HepG2 (cell line): ENCODE results near the gene GIPC3. TPM values are rescaled to one million over a fixed set of nuclear protein-coding genes. Genes with fewer than 3 reads are reported as not detected.

ENCODE experiments used
- ATAC-seq: fragments of 200-7000 bp; cut with Tn5 transposase; 3 replicates; pipeline ENCODE4 v1.9.1; 2020; ENCODE audit warnings: mild to moderate bottlenecking, moderate library complexity
- BruUV-seq: library from RNA; stranded (reverse); fragments of 400-500 nt; replicated peaks from 2 replicates; lab custom pipeline; 2021; lab: Mats Ljungman, UMichigan
- CTCF ChIA-PET: fragments of 300-600 bp; formaldehyde crosslinking; extraction: SDS; loops from one replicate; lab custom pipeline; 2021; ENCODE audit warnings: low total read pairs, inconsistent platforms, low intra/inter-chr PET ratio; lab: Yijun Ruan, JAX
- POLR2A ChIA-PET: fragments of 350-600 bp; sonication (Branson Sonifier 250); formaldehyde crosslinking; loops from one replicate; lab custom pipeline; 2020; ENCODE audit warnings: antibody characterized with exemption, inconsistent platforms; lab: Yijun Ruan, JAX
- DNase-seq: peaks from one replicate; pipeline ENCODE4 v3.0.0-alpha.2; 2015; ENCODE audit warnings: low spot score
- FAIRE-seq: peaks from 3 replicates; lab custom pipeline; 2011; peaks lifted over from hg19 to GRCh38; lab: Jason Lieb, UNC
- H2AFZ ChIP-seq: one replicate; pipeline ENCODE4 v1.6.1; 2011; ENCODE audit warnings: low read length, inconsistent platforms
- H3K27ac ChIP-seq: fragments of 300-600 bp; 3 replicates; pipeline ENCODE4 v1.8.0; 2011; ENCODE audit warnings: mixed run types, mild to moderate bottlenecking, mixed read lengths, low read length, inconsistent platforms; ENCODE audit not compliant: insufficient read depth; ENCODE audit errors: extremely low read length
- H3K27me3 ChIP-seq, 2 experiments: fragments of 200-600 bp in 1 of 2; 2 replicates in 1 of 2; 3 replicates in 1 of 2; pipeline versions ENCODE4 v1.6.0 to v1.8.0; 2011; ENCODE audit warnings: low read length in 2 of 2, mild to moderate bottlenecking in 2 of 2, moderate library complexity in 2 of 2, inconsistent platforms in 1 of 2; ENCODE audit not compliant: insufficient read depth in 2 of 2, control insufficient read depth in 1 of 2
- H3K36me3 ChIP-seq, 2 experiments: fragments of 200-600 bp in 1 of 2; replicated peaks in 1 of 2; 2 replicates in 1 of 2; 3 replicates in 1 of 2; pipeline versions ENCODE4 v1.5.1 to v1.8.0; 2011; ENCODE audit warnings: low read length in 2 of 2, inconsistent platforms in 1 of 2; ENCODE audit not compliant: insufficient read depth in 2 of 2, control insufficient read depth in 1 of 2
- H3K4me1 ChIP-seq: 2 replicates; pipeline ENCODE4 v1.5.1; 2012; ENCODE audit warnings: low read length, inconsistent platforms; ENCODE audit not compliant: insufficient read depth
- H3K4me2 ChIP-seq: 2 replicates; pipeline ENCODE4 v1.6.0; 2011; ENCODE audit warnings: low read depth, low read length, inconsistent platforms
- H3K4me3 ChIP-seq, 3 experiments: fragments of 200-600 bp in 1 of 3; sonication (generic), shearing (Covaris generic) in 1 of 3; replicated peaks in 1 of 3; 2 replicates each; pipeline ENCODE4 v1.5.1; 2011 to 2016; ENCODE audit warnings: low read length in 3 of 3, inconsistent platforms in 2 of 3, low read depth in 2 of 3, mild to moderate bottlenecking in 2 of 3, control low read depth in 1 of 3, mixed read lengths in 1 of 3; ENCODE audit not compliant: insufficient read depth in 1 of 3
- H3K79me2 ChIP-seq: one replicate; pipeline ENCODE4 v1.6.1; 2011; ENCODE audit warnings: low read length, inconsistent platforms; ENCODE audit not compliant: insufficient read depth
- H3K9ac ChIP-seq: 2 replicates; pipeline ENCODE4 v1.6.0; 2011; ENCODE audit warnings: mild to moderate bottlenecking, low read depth, low read length, inconsistent platforms; ENCODE audit not compliant: insufficient read depth
- H3K9me3 ChIP-seq: 2 replicates; pipeline ENCODE4 v1.5.1; 2012; ENCODE audit warnings: mild to moderate bottlenecking, low read length
- H4K20me1 ChIP-seq: 2 replicates; pipeline ENCODE4 v1.6.0; 2011; ENCODE audit warnings: inconsistent platforms, mild to moderate bottlenecking, low read length, moderate library complexity; ENCODE audit not compliant: insufficient read depth
- ARID3A ChIP-seq: IDR thresholded peaks from 2 replicates; pipeline ENCODE4 v1.6.1; 2012; ENCODE audit warnings: low read depth, low read length, improper control_type of control experiment
- BRD4 ChIP-seq: sonication (generic); formaldehyde crosslinking; IDR thresholded peaks from 2 replicates; pipeline ENCODE4 v1.4.0; 2020; ENCODE audit warnings: missing genetic modification reagents
- NFYB ChIP-seq: sonication (generic); formaldehyde crosslinking; IDR thresholded peaks from 2 replicates; pipeline ENCODE4 v1.4.0; 2020; ENCODE audit warnings: missing genetic modification reagents
- PHF21A ChIP-seq: sonication (generic); formaldehyde crosslinking; IDR thresholded peaks from 2 replicates; pipeline ENCODE4 v1.5.0; 2020; ENCODE audit warnings: mild to moderate bottlenecking, missing genetic modification reagents
- SKI ChIP-seq: fragments of 450-650 bp; IDR thresholded peaks from one replicate; pipeline ENCODE4 v1.6.1; 2018; ENCODE audit warnings: mild to moderate bottlenecking; ENCODE audit not compliant: partially characterized antibody
- SP4 ChIP-seq: sonication (generic); formaldehyde crosslinking; IDR thresholded peaks from 2 replicates; pipeline ENCODE4 v1.8.1; 2023; ENCODE audit warnings: mild to moderate bottlenecking, missing genetic modification reagents
- TFDP2 ChIP-seq: sonication (generic); formaldehyde crosslinking; IDR thresholded peaks from 2 replicates; pipeline ENCODE4 v1.4.0; 2020; ENCODE audit warnings: missing genetic modification reagents
- TRAFD1 ChIP-seq: sonication (generic); formaldehyde crosslinking; IDR thresholded peaks from 2 replicates; pipeline ENCODE4 v1.5.1; 2020; ENCODE audit warnings: missing genetic modification reagents, mild to moderate bottlenecking, borderline replicate concordance
- USF2 ChIP-seq, 2 experiments: sonication (generic) in 1 of 2; formaldehyde crosslinking in 1 of 2; IDR thresholded peaks; 2 replicates each; pipeline versions ENCODE4 v1.5.1 to v1.6.1; 2011 to 2020; ENCODE audit warnings: borderline replicate concordance in 1 of 2, low read depth in 1 of 2, low read length in 1 of 2, mild to moderate bottlenecking in 1 of 2, missing genetic modification reagents in 1 of 2, moderate library complexity in 1 of 2
- XRCC5 ChIP-seq: fragments of 200-400 bp; formaldehyde crosslinking; optimal IDR thresholded peaks from 2 replicates; pipeline ENCODE3; 2017; ENCODE audit warnings: mild to moderate bottlenecking, low read length
- YEATS4 ChIP-seq: sonication (generic); formaldehyde crosslinking; IDR thresholded peaks from 2 replicates; pipeline ENCODE4 v1.4.0; 2020; ENCODE audit warnings: missing genetic modification reagents, borderline replicate concordance
- ZIK1 ChIP-seq: sonication (generic); formaldehyde crosslinking; IDR thresholded peaks from 2 replicates; pipeline ENCODE4 v1.5.0; 2020; ENCODE audit warnings: mild to moderate bottlenecking, low read depth, missing genetic modification reagents, borderline replicate concordance
- ZMAT3 ChIP-seq: sonication (generic); formaldehyde crosslinking; conservative IDR thresholded peaks from 2 replicates; pipeline ENCODE4 v1.7.0; 2021; ENCODE audit warnings: missing genetic modification reagents
- ZMYM2 ChIP-seq: sonication (generic); formaldehyde crosslinking; IDR thresholded peaks from 2 replicates; pipeline ENCODE4 v1.8.0; 2022; ENCODE audit warnings: mild to moderate bottlenecking, missing genetic modification reagents
- ZNF530 ChIP-seq: sonication (generic); formaldehyde crosslinking; IDR thresholded peaks from 2 replicates; pipeline ENCODE4 v1.5.0; 2020; ENCODE audit warnings: low read depth, mild to moderate bottlenecking, missing genetic modification reagents
- ZNF550 ChIP-seq: sonication (generic); formaldehyde crosslinking; IDR thresholded peaks from 2 replicates; pipeline ENCODE4 v1.4.0; 2020; ENCODE audit warnings: mild to moderate bottlenecking, missing genetic modification reagents, borderline replicate concordance
- ZNF607 ChIP-seq: sonication (generic); formaldehyde crosslinking; IDR thresholded peaks from 2 replicates; pipeline ENCODE4 v1.5.1; 2020; ENCODE audit warnings: missing genetic modification reagents, mild to moderate bottlenecking, borderline replicate concordance
- WGBS: methylation state at CpG from one replicate; pipeline ENCODE4 v1.1.6; 2017; ENCODE audit warnings: low lambda C conversion rate; 5-methylcytosine and 5-hydroxymethylcytosine counted together
- in situ Hi-C: cut with HindIII; loops from 2 replicates; pipeline ENCODE4 v1.10.0; 2017; ENCODE audit warnings: low pct_unique_long_range_greater_than_20kb; ENCODE audit not compliant: extremely low pct_ligation_motif_present
- intact Hi-C: fragments of 100-400 bp; cut with micrococcal nuclease; formaldehyde crosslinking; loops from one replicate; pipeline ENCODE4 v1.10.0; 2022; ENCODE audit not compliant: unreplicated experiment
- polyA plus RNA-seq, 8 experiments: library from polyadenylated mRNA; depleted of rRNA in 3 of 8; stranded (reverse) in 7 of 8; unstranded in 1 of 8; fragments of >200 nt; fragmentation: Illumina TruSeq in 4 of 8; extraction: Trizol in 4 of 8; gene quantifications; 2 replicates each; pipeline versions ENCODE4 v1.2.1 to v1.2.3, GENCODE V29; 2011 to 2016; ENCODE audit warnings: low read depth in 4 of 8, missing spikeins in 1 of 8, mixed read lengths in 1 of 8; ENCODE audit not compliant: insufficient read depth in 1 of 8
- total RNA-seq, 5 experiments: library from RNA; depleted of rRNA; stranded (reverse); fragments of >200 nt; fragmentation: Illumina TruSeq; extraction: Trizol; gene quantifications; 2 replicates each; pipeline ENCODE4 v1.2.3, GENCODE V29; 2016; ENCODE audit warnings: low read depth in 1 of 5

GIPC3 gene
- total and polyA plus RNA-seq, 2 of the 13 experiments (the other 11 are each of a cell fraction or from before 2014, with no cell fraction given) = 0.05 TPM; not detected in 1

GRCh38 chr19:3620817-3621547 is 35.7 kb downstream of the GIPC3 start:
- no peak for ATAC-seq
- H3K79me2 ChIP-seq = peaks cover 14% of the 10 kb centered on the region
- H3K36me3 ChIP-seq = peaks cover 5 to 6% of the 10 kb centered on the region in 2 experiments; a peak in 2 of 5 replicates
- no peak overlapping the region for H3K4me3 ChIP-seq
- no peaks in the 10 kb centered on the region; a peak in 1 of 5 replicates for H3K27me3 ChIP-seq
- in situ Hi-C loops (no loop called here), intact Hi-C loops (no loop called here)
- 96% methylated on average over 14 of the region's 24 CpGs for WGBS
- no peaks in the 10 kb centered on the region for H3K9me3 ChIP-seq
- FAIRE-seq = no peak
- H2AFZ ChIP-seq = no peak overlapping the region
- H3K27ac ChIP-seq = no peak overlapping the region
- POLR2A ChIA-PET = no interaction called here
- DNase-seq = no peak
- CTCF ChIA-PET = no interaction called here
- H3K9ac ChIP-seq = no peak overlapping the region
- H4K20me1 ChIP-seq = peaks cover 3% of the 10 kb centered on the region; the same call in 1 of the 2 replicates
- peaks cover 14% of the 10 kb centered on the region for H3K4me1 ChIP-seq
- no TSS peak for BruUV-seq
- H3K4me2 ChIP-seq = no peak overlapping the region
- TF ChIP-seq ZMYM2 (no peak), ARID3A (no peak), SP4 (CRISPR knock-in tag) (no peak), ZNF550 (CRISPR knock-in tag) (no peak), SKI (no peak), YEATS4 (CRISPR knock-in tag) (no peak), NFYB (CRISPR knock-in tag) (no peak), ZIK1 (CRISPR knock-in tag) (no peak), ZNF530 (CRISPR knock-in tag) (no peak), ZNF607 (CRISPR knock-in tag) (no peak), USF2 (IDR thresholded peaks at IDR 0.05; ENCODE audit: low read depth, low read length) (no peak), USF2 (CRISPR knock-in tag; IDR thresholded peaks at IDR 0.05; ENCODE audit: borderline replicate concordance) (no peak), TFDP2 (no peak), TRAFD1 (CRISPR knock-in tag) (no peak), XRCC5 (no peak), BRD4 (CRISPR knock-in tag) (no peak), PHF21A (CRISPR knock-in tag) (no peak), ZMAT3 (CRISPR knock-in tag) (no peak)
